GM12892 (cell line): ENCODE results near the gene CNN3.

Source experiments
- POLR2A ChIP-seq: IDR thresholded peaks from 2 replicates; pipeline ENCODE4 v1.6.1; 2011; ENCODE audit warnings: low read depth, low read length, control low read depth
- POLR2AphosphoS5 ChIP-seq: IDR thresholded peaks from 2 replicates; pipeline ENCODE4 v1.6.1; 2011; ENCODE audit warnings: low read depth, low read length, control low read depth
- TAF1 ChIP-seq: IDR thresholded peaks from 2 replicates; pipeline ENCODE4 v1.6.1; 2011; ENCODE audit warnings: low read depth, mild to moderate bottlenecking, control low read depth, low read length, borderline replicate concordance

- TF ChIP-seq POLR2AphosphoS5: no peak
- no peak for TF ChIP-seq TAF1
- TF ChIP-seq POLR2A: no peak
Observed at GRCh38 chr1:94883691-94884090, 43.2 kb downstream of the CNN3 start.
